Measurements from ENCODE around the gene CSMD2.

CSMD2 gene

DNA sequence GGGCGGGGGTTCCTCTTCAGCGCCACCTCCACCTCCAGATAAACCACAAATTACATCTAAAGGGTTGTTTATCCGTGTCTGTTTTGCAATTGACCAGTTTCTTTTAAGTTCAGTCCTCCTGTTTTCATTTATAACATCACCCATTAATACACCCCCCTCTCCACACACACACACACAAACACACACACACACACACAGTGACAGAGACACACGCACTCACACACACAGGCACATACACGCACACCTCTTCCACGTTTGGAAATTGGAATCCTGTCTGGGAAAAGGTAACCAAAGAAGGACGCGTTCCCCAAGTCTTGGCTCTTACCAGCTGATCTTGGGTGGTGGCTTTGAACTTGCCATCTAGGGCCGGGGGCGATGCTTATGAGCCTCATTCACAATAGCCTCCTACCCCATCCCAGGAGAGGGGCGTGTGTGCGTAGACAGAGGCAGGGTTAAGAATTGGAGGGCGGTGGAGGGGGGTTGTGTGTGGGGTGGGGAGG, 442 bp upstream of the CSMD2 start:
- H3K4me3 ChIP-seq (ENCODE audit: insufficient read depth, low read length, poor library complexity, severe bottlenecking) = no peak overlapping the region
- no peaks in the 10 kb centered on the region for H3F3A ChIP-seq (ENCODE audit: insufficient read depth)
- H3K9me2 ChIP-seq (replicated peaks; ENCODE audit: insufficient read depth, low read length) = no peaks in the 10 kb centered on the region
- no peak overlapping the region for H3K9ac ChIP-seq (ENCODE audit: low read length)
- TF ChIP-seq, protein P1, sequence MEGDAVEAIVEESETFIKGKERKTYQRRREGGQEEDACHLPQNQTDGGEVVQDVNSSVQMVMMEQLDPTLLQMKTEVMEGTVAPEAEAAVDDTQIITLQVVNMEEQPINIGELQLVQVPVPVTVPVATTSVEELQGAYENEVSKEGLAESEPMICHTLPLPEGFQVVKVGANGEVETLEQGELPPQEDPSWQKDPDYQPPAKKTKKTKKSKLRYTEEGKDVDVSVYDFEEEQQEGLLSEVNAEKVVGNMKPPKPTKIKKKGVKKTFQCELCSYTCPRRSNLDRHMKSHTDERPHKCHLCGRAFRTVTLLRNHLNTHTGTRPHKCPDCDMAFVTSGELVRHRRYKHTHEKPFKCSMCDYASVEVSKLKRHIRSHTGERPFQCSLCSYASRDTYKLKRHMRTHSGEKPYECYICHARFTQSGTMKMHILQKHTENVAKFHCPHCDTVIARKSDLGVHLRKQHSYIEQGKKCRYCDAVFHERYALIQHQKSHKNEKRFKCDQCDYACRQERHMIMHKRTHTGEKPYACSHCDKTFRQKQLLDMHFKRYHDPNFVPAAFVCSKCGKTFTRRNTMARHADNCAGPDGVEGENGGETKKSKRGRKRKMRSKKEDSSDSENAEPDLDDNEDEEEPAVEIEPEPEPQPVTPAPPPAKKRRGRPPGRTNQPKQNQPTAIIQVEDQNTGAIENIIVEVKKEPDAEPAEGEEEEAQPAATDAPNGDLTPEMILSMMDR (IDR thresholded peaks at IDR 0.05; ENCODE audit: insufficient read depth, low read length, poor library complexity, severe bottlenecking) = no peak
- TF ChIP-seq EZH2phosphoT487 (conservative IDR thresholded peaks at IDR 0.05; ENCODE audit: low read length) = no peak
- H3K9me3 ChIP-seq (ENCODE audit: insufficient read depth, low read length) = no peaks in the 10 kb centered on the region
- no peaks in the 10 kb centered on the region for H4K20me1 ChIP-seq (ENCODE audit: low read depth, low read length)
- H3K4me2 ChIP-seq (ENCODE audit: low read depth, low read length, poor library complexity, severe bottlenecking) = no peak overlapping the region
- H3K27ac ChIP-seq (ENCODE audit: low read depth, low read length) = no peak overlapping the region
- H3K27me3 ChIP-seq (ENCODE audit: low read length) = no peaks in the 10 kb centered on the region
- H2AFZ ChIP-seq (ENCODE audit: low read depth, low read length, severe bottlenecking) = no peak overlapping the region
- H3K36me3 ChIP-seq (ENCODE audit: low read length) = no peaks in the 10 kb centered on the region
- no peaks in the 10 kb centered on the region for H3K79me2 ChIP-seq (ENCODE audit: insufficient read depth, low read length)

DNA sequence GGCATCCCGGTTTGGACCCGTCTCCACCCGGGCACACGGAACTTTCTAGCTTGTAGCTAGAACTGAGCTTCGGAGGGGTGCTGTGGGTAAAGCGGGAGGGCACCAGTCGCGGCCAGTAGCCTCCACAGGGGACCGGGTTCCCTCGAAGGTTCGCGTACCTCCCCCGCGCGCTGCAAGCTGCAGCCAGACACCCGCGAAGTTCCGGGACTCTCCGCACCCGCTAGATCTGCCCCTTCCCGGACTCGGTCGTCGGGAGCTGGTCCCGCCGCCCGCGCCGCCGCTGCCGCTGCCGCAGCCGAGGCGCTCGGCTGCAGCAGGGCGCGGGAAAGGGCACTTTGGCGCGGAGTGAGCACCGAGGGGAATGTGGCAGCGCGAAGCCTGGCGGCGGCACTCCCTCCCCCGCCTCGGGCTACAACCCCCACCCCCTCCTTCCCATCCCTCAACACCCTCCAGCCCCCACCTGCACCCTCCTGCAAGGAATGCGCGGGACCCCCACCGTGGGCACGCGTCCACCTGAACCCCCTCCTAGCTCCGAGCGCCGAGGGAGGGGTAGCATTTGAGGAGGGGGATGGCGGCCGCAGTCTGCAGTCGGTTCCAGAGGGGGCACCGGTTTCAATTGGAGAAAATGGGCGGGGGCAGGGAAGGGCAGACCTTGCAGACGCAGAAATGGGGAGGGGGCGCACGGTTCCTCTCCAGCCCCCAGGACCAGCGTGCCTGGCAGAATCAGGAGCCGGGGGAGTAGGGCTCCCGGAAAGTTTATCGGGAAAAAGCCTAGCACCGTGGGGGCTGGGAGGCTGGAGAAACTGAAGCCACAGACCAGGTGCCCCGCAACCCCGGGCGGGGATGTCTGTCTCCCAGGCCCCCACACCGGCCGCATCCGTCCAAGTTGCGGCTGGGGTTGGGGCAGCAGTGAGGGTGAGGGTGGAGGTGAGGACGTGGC, 968 bp downstream of the CSMD2 start:
- H3K9me2 ChIP-seq (replicated peaks; ENCODE audit: insufficient read depth, low read length) = no peaks in the 10 kb centered on the region
- H4K20me1 ChIP-seq (ENCODE audit: low read depth, low read length) = no peaks in the 10 kb centered on the region
- H3K9ac ChIP-seq (ENCODE audit: low read length) = no peak overlapping the region
- H3K36me3 ChIP-seq (ENCODE audit: low read length) = no peaks in the 10 kb centered on the region
- TF ChIP-seq, protein P1 (IDR thresholded peaks at IDR 0.05; ENCODE audit: insufficient read depth, low read length, poor library complexity, severe bottlenecking) = no peak
- no peak for TF ChIP-seq EZH2phosphoT487 (conservative IDR thresholded peaks at IDR 0.05; ENCODE audit: low read length)
- H3K9me3 ChIP-seq (ENCODE audit: insufficient read depth, low read length) = no peaks in the 10 kb centered on the region
- H3K79me2 ChIP-seq (ENCODE audit: insufficient read depth, low read length) = no peaks in the 10 kb centered on the region
- no peak overlapping the region for H3K27ac ChIP-seq (ENCODE audit: low read depth, low read length)
- H3K4me2 ChIP-seq (ENCODE audit: low read depth, low read length, poor library complexity, severe bottlenecking) = no peak overlapping the region
- no peak overlapping the region for H3K4me3 ChIP-seq (ENCODE audit: insufficient read depth, low read length, poor library complexity, severe bottlenecking)
- H3F3A ChIP-seq (ENCODE audit: insufficient read depth) = no peaks in the 10 kb centered on the region
- no peak overlapping the region for H2AFZ ChIP-seq (ENCODE audit: low read depth, low read length, severe bottlenecking)
- H3K27me3 ChIP-seq (ENCODE audit: low read length) = no peaks in the 10 kb centered on the region

DNA sequence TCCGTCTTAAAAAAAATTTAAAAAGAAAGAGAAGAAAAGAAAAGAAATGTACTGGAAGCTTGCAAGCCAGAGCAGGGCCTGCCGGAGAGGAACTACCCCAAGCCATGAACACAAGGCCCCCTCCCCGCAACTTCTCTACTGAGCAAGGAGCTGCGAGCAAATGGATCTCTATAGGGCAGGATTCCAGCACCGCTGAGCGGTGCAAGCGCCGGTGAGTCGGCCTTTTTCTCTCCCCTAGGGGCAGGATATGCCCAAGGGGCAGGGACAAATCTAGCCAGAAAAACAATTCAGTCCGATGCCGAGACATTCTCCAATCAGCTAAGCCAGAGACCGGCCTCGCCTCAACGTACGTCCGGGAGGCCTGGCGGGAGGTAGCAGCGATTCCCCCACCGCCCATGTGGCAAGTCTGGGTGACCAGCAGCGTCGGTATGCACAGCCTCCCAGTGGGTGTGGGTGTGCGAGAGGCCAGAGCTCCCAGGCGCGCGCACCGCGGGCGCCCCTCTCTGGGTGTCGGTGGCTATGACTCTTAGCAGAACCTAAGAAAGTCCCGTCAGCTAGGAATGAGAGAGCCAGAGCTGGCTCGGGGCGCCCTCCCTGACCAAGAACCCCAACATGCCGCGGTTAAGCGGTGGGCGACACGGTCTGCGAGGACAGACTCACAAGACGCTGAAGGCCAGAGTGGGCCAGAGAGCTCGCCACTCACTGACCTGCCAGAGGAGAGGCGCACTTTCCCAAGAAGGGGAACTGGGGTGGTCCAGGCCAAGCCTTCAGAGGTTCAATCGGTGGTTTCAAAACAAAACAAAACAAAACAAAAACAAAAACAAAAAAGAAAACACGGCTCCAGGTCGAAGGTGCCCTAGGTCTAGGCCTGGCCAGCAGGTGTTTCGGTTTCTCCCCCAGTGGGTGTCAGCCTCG, 1.9 kb downstream of the CSMD2 start:
- no peaks in the 10 kb centered on the region for H3K79me2 ChIP-seq (ENCODE audit: insufficient read depth, low read length)
- no peak overlapping the region for H3K9ac ChIP-seq (ENCODE audit: low read length)
- H3K27me3 ChIP-seq (ENCODE audit: low read length) = no peaks in the 10 kb centered on the region
- H3K9me2 ChIP-seq (replicated peaks; ENCODE audit: insufficient read depth, low read length) = no peaks in the 10 kb centered on the region
- no peaks in the 10 kb centered on the region for H3F3A ChIP-seq (ENCODE audit: insufficient read depth)
- no peak overlapping the region for H3K4me2 ChIP-seq (ENCODE audit: low read depth, low read length, poor library complexity, severe bottlenecking)
- no peaks in the 10 kb centered on the region for H4K20me1 ChIP-seq (ENCODE audit: low read depth, low read length)
- no peak overlapping the region for H2AFZ ChIP-seq (ENCODE audit: low read depth, low read length, severe bottlenecking)
- H3K36me3 ChIP-seq (ENCODE audit: low read length) = no peaks in the 10 kb centered on the region
- TF ChIP-seq, protein P1 (IDR thresholded peaks at IDR 0.05; ENCODE audit: insufficient read depth, low read length, poor library complexity, severe bottlenecking) = no peak
- no peak for TF ChIP-seq EZH2phosphoT487 (conservative IDR thresholded peaks at IDR 0.05; ENCODE audit: low read length)
- H3K9me3 ChIP-seq (ENCODE audit: insufficient read depth, low read length) = no peaks in the 10 kb centered on the region
- H3K27ac ChIP-seq (ENCODE audit: low read depth, low read length) = no peak overlapping the region
- H3K4me3 ChIP-seq (ENCODE audit: insufficient read depth, low read length, poor library complexity, severe bottlenecking) = no peak overlapping the region
